ENCODE data around the gene AK5.
"Not testable (repeated sequence)": the region's sequence is repeated elsewhere in the genome, so short reads cannot be mapped to it uniquely, and the experiment has no call there.

Gene AK5

DNA sequence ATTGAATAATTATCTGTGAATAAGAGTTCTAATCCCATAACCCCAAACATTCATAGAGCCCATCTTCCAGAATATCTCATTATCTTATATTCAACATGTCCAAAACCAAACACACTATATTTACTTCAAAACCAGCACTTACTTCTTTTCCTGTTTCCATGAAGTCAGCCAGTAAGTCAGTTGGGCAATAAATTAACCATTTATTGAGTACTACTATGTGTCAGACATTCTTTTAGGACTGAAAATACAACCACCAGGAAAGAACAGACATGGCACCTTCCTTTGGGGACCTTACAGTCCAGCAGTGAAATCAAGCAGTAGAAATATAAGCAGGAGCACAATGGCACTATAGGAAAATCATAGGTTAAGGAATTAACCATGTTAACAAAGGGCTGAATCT is 8.8 kb downstream of the AK5 start:
- no peak for DNase-seq

DNA sequence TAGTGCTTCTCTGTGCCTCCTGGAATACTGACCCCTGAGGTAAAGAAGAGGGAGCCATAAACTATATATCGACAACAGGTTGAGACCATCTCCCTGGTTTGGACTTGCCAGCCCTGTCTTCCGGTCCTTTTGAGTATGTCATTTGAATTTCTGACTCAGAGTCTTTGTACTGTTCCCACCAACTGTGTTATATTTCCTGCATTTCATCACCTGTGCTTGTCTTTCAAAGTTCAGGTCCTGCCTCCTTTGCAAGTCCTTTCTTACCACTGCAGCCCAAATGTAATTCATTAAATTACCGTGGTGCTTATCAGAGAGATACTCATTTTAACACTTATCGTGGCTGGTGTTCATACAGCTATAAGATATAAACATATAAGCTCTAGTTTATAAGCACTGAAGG is 10.7 kb downstream of the AK5 start:
- DNase-seq = no peak

GRCh38 chr1:77300566-77300965 is 18.7 kb downstream of the AK5 start:
- no peak for DNase-seq

DNA sequence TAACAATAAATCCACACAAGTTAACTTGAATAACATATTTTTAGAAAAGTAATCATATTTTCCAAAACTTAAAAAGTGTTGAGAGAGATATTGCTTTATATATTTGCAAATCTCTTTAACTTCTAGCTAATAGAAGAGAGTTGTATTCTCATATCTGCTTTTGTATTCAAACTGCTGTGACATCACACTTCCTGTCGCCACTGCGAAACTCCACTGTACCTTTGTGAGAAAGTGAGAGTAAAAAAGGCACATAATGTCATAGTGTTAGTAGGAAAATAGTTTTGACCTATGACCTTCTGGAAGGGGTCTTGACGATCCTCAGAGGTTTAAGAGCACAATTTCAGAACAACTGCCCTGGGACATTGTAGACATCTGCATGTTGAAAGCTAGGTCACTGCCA is 21.6 kb downstream of the AK5 start:
- no peak for DNase-seq

- no peak for DNase-seq
These were observed 27.2 kb downstream of the AK5 start for GRCh38 chr1:77308889-77309621.

DNA sequence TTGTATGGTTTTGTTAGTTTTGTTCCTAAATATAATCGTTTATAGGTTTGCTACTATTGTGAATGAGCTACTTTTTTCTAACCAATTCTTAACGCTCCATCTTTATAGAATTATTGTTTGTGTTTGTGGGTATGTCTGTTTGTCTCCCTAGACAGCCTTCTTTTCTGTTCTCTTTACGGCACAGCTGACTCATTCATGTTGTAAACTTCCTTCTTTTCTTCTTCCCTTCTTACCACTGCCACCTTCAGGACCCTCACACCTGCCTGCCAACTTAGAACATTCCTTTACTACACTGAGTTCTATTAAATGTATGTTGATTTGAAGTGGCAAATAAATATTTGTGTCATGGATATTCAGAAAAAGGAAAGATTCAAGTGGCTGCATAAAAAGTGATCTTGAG is 29.1 kb downstream of the AK5 start:
- no peak for DNase-seq

GRCh38 chr1:77312364-77312763 is 30.5 kb downstream of the AK5 start:
- DNase-seq = not testable (repeated sequence)

DNA sequence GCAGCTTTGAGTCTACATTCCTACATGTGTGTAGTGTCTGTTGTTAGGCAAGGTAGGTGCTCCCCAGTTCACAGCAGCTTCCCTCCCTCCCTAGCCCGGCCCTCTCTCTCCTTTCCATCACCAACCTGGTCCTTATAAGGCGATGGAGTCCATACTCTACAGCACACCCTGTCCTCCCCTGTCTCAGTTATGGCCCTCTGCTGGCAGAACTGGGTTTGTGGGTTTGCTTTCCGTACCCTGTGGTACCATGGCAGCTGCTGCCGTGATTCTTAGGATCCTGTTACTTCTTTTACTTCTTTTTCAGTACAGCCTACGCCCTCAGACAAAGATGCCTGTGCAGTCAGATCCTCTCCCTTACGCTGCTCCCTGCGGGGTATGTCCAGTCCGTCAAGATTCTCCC is 31.7 kb downstream of the AK5 start:
- DNase-seq = no peak

- DNase-seq = no peak
These were observed 34.2 kb downstream of the AK5 start for GRCh38 chr1:77316006-77316405.

GRCh38 chr1:77316966-77317365 is 35.1 kb downstream of the AK5 start:
- DNase-seq = no peak

DNA sequence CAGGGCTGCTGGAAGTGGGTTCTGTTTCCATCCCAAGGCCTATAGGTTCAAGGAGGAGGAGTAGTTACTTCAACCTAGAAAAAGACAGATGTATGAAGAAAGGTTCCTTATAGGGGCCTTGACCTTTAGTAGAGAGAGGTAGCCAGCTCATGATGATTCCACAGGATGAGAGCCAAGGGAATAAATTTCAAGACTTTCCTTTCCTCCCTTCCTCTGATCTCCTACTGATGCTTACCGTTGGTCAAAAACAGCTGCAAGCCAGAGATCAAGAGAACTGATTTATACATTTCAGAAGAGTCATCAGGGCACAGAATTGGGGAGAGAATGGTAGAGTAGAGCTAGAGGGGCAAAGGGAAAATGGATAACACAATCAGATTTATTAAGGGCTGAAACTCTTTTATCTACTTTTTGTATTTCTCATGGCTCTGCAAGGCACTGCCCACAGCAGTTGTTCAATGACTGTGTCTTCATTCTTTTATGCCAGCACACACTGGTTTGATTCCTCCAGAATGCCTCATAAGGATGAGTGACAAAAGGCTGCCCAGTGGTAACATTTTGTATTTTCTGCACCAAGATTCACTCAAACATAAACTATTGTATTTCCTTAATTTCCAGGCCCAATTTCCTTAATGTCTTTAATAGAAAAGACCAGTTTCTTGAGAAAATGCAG is 37.4 kb downstream of the AK5 start:
- no peak for DNase-seq

DNA sequence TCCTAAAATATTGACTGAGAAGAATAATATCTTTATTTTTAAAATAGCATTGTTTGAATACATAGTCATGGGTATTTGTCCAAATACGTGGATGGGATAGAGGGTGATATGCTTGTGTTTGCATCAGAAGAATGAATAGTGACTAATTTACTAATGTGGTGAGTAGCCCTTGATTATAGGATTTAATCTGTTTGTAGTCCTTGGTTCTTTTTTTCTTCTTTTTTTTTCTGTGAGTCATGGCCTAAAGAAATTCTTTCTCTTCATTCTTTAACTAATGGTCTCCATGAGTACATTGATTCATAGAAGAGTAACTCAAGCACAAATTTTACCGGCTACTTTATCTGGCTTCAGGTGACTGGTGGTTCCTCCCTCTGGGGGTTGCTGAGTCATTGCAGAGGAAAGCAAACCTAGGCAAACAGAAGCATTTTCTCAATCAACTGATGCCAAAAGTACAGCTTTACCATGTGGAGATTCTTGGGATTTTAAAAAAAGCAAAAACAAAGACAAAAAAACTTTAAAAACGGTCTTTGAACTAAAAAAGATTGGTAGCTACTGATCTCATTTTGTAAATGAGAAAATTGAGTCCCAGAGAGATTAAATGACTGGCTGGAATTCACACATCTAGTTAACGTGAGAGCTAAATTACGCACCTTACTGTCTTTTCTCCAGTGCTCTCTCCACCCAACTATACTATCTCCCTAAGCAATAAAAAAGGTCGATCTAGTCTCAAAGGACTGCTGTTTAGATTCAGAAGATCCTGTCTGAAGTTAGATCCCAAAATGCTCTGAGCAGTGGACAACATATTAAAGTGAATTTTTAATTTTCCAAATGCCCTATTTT is 40.5 kb downstream of the AK5 start:
- no peak for DNase-seq

- DNase-seq = no peak
These were observed 51.7 kb downstream of the AK5 start for GRCh38 chr1:77333501-77333900.

DNA sequence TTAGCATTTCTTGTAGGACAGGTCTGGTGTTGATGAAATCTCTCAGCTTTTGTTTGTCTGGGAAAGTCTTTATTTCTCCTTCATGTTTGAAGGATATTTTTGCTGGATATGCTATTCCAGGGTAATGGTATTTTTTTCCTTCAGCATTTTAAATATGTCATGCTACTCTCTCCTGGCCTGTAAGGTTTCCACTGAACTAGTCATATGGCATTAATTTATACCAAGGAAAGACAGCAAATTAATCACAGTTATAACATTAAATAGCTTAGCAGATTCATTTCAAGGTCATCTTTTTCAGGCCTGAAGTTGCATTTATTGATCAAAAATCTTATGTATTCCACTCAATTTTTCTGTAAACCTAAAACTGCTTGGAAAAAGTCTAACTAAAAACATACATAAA is 54.9 kb downstream of the AK5 start:
- DNase-seq = no peak

- DNase-seq = no peak
These were observed 57.5 kb downstream of the AK5 start for GRCh38 chr1:77339326-77339725.

DNA sequence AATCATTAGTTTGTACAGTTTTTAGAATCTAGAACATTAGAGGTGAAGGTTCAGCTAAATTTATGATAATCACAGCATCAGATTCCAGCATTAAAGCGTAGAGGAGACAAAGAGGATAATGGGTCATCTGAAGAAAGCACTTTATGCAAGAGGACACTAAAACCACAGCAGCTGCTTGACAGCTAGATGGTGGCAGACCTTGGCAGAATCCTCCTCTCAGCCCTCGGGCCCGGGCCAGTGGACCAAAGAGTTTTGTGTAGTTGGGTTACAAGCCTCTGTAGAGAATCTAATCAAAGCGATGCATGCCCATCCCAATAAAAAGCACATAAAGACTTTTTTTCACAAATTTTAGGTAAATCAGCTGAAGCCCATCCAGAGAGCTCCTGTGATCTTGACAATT is 59.4 kb downstream of the AK5 start:
- no peak for DNase-seq

DNA sequence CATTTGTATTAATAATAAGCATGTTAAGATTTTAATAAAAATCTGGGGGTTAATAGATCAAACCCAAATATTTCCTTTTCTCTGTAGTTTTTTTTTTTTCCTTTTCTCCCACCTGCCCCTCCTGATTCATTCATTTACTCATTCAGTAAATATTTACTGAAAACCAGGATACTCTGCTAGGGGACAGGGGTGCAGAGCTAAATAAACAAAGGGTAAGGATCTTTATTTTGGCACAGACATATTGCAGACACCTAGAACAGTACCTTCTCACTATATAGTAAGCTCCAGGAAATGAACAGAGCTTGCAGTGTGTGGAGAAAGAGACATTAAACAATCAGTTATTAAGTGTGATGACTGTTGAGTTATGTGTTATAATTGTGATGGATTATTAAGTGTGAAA is 60.9 kb downstream of the AK5 start:
- no peak for DNase-seq

DNA sequence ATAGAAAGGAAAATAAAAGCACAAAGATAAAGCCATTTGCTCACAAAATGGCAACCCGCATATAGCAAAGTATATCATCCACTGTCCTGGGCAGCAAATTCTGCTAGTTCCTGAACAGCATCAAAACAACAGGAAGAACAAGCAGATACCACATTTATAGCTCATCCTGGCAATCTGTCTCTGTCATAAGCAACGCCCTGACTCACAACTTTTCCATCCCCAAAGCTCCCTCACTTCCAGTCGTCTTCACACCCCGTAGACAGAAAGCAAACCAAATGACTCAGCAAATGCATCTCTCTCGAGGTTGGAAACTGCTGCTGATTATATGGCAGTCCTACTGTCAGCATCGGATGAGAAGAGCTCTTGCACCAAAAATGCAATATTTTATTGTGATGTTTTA is 65.8 kb downstream of the AK5 start:
- DNase-seq = no peak

DNA sequence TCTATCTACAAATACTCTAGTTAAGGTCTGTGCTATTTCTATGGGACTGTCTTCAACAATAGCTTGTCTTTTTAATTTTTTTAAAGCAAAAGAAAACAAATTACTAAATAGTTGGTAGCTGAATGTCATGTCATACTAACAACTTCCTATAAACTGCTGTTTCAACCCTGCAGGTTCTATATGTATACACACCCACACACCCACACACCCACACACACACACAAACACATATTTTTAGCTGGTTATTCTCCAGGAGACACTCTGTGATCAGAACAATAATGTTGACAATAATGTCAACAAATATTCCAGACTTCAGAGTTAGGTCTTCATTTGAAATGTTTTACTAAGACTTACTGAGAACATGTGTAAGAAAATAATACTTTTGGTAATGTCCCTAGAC is 66.7 kb downstream of the AK5 start:
- DNase-seq = no peak

DNA sequence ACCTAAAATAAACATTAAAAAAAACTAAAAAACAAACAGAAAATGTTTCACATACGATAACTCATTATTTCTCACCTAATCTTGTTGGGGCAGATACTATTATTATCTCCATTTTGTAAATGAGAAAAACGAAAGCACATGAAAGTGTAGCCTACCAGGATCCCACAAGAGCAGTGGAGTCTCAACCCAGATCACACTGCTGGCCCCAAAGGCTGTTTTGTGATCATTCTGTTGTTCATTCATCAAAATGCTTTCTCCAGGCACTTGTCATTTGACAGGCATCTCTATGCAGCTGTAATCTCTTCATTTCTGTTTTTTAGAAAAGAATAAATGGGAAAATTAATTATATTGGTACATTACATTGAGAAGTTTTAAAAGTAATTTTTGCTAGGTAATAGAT is 67.5 kb downstream of the AK5 start:
- no peak for DNase-seq

DNA sequence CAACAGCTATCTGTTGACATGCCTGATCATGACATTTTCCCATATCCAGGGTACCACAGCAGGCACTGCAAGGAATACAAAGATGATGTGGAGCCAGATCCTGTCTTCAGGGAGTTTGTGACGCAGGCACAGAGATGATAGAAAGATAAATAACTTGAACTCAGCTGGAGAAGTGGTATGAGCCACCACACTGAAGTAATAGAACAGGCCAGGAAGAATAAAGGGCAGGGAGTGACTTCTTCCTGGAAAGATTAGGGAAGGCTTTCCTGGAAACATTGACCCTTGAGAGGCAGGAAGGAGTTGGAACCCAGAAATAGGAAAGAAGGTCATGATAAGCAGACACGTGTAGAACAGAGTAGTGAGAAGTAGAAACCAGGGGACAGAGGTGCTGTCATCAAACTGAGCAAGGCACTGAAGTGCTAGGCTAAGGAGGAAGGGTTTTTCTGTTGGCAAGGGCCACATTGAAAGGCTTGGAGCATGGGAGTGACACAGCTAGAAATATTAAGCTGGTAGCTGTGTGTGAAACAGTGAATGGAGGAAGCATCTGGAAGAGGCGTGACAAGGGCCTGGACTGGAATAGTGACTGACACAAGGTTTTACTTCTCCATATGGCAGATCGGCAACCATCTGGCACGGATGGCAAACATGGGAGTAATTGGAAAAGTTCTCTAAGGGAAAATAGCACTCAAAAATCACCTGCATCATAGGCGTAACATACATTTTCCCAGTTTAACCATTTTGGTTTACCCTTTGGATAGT is 68.4 kb downstream of the AK5 start:
- DNase-seq = no peak

DNA sequence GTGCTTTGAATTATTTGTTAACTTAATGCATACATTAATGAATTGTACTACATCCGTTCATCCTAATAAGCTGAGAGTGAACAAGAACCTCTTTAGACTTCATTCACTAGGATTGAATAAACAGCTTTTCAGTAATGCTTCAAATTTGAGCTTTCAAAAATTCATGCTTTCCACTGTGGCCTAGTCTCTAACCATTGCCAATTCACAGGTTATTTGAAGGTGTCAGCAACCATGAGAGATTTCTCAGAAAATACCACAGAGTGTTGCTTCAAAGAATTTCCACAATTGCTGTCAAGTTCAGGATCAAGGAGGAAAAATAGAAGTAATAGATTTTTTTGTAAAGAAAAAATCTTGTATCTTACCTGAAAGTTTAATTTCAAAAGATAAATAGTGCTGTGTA is 72.7 kb downstream of the AK5 start:
- no peak for DNase-seq

DNA sequence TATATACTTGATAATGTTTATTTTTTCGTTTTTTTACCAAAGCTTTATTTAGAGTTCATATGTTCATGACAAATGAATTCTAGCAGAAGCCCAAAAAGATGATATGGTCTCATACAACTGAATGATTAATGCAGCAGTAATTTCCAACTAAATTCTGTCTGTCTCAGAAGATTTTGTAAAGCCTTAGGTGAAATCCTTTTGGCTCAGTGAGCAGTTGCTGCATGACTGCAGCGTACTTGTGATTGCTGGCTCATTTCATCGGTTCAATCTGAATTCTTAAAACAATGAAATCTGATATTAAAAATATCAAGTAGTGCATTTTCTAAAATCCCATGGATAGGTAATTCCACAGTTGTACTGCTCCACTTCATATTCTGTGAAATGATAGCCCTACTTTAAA is 73.2 kb downstream of the AK5 start:
- DNase-seq = no peak

Measured in NCI-H748 treated with DMSO at 0.1 percent for 48 hours (cell line).